HT1080 (cell line): ENCODE results near the gene KMT2B. TPM values are rescaled to one million over a fixed set of nuclear protein-coding genes. Genes with fewer than 3 reads are reported as not detected.
A peak's percentile ranks its signal among the peaks of the same experiment; 100 is the strongest.

Experiments
- DNase-seq: peaks from one replicate; pipeline ENCODE4 v3.0.0-alpha.2; 2015; ENCODE audit warnings: low read depth
- total RNA-seq: library from RNA; depleted of rRNA; stranded (reverse); fragments of >200 nt; shearing (Covaris generic); gene quantifications from 2 replicates; pipeline ENCODE4 v1.2.3, GENCODE V29; 2014

KMT2B gene
- total RNA-seq, 1 experiment from 2014 or later: 10.9 TPM

- DNase-seq: peak; percentile 93
Observed at GRCh38 chr19:35740423-35741202, 22.8 kb downstream of the KMT2B start.

- DNase-seq: no peak
Observed at GRCh38 chr19:35741203-35741515, 23.4 kb downstream of the KMT2B start.

GRCh38 chr19:35742121-35742724 is 24.4 kb downstream of the KMT2B start, which contains the start of gene IGFLR1:
TSS of gene IGFLR1 (minus strand) at chr19:35742452. CDS start at chr19:35741180, 1,272 bp downstream.
- no peak for DNase-seq

- DNase-seq: no peak
Observed at GRCh38 chr19:35743640-35744429, 26.0 kb downstream of the KMT2B start.

- DNase-seq: peak; percentile 91
Observed at GRCh38 chr19:35744430-35745327, 26.9 kb downstream of the KMT2B start.

- peak; percentile 99 for DNase-seq
Observed at GRCh38 chr19:35745328-35746086, 27.7 kb downstream of the KMT2B start, which contains the start of the genes PSENEN and U2AF1L4. TSS of gene PSENEN (plus strand) at chr19:35745651. CDS start at chr19:35745931, 280 bp downstream. TSS of gene U2AF1L4 (minus strand) at chr19:35745418. CDS start at chr19:35745391, 27 bp downstream.

GRCh38 chr19:35746087-35746462 is 28.3 kb downstream of the KMT2B start:
- DNase-seq: no peak

- DNase-seq: no peak
Observed at GRCh38 chr19:35746531-35746930, 28.7 kb downstream of the KMT2B start.

GRCh38 chr19:35748106-35749020 is 30.6 kb downstream of the KMT2B start, which contains the start of gene LIN37:
TSS of gene LIN37 (plus strand) at chr19:35748576. CDS start at chr19:35748725, 149 bp downstream.
- peak; percentile 99 for DNase-seq

- DNase-seq: no peak
Observed at GRCh38 chr19:35750167-35750566, 32.4 kb downstream of the KMT2B start.

- DNase-seq: no peak
Observed at GRCh38 chr19:35751839-35752745, 34.3 kb downstream of the KMT2B start.

GRCh38 chr19:35752746-35753350 is 35.0 kb downstream of the KMT2B start:
- DNase-seq: no peak

GRCh38 chr19:35753634-35754369 is 36.0 kb downstream of the KMT2B start:
- no peak for DNase-seq

GRCh38 chr19:35754370-35755130 is 36.7 kb downstream of the KMT2B start:
- DNase-seq: no peak

- DNase-seq: no peak
Observed at GRCh38 chr19:35755131-35755549, 37.3 kb downstream of the KMT2B start.
